ENCODE measurements around the gene EIF4G3.

- TF ChIP-seq POLR2A (IDR thresholded peaks at IDR 0.05) (no peak), CTCF (IDR thresholded peaks at IDR 0.05) (no peak)
Measured at GRCh38 chr1:20928146-20928545, 248.6 kb downstream of the EIF4G3 start.

Data from esophagus squamous epithelium (tissue), 4 donors.